ENCODE measurements around the gene PRAF2. TPM values are rescaled to one million over a fixed set of nuclear protein-coding genes. Genes with fewer than 3 reads are reported as not detected.

Gene PRAF2, protein sequence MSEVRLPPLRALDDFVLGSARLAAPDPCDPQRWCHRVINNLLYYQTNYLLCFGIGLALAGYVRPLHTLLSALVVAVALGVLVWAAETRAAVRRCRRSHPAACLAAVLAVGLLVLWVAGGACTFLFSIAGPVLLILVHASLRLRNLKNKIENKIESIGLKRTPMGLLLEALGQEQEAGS
- 10 to 100 TPM; 25.5 to 49.0 (median 38.8) TPM for polyA plus RNA-seq (ENCODE audit: low read depth in 6 of 6)

DNA sequence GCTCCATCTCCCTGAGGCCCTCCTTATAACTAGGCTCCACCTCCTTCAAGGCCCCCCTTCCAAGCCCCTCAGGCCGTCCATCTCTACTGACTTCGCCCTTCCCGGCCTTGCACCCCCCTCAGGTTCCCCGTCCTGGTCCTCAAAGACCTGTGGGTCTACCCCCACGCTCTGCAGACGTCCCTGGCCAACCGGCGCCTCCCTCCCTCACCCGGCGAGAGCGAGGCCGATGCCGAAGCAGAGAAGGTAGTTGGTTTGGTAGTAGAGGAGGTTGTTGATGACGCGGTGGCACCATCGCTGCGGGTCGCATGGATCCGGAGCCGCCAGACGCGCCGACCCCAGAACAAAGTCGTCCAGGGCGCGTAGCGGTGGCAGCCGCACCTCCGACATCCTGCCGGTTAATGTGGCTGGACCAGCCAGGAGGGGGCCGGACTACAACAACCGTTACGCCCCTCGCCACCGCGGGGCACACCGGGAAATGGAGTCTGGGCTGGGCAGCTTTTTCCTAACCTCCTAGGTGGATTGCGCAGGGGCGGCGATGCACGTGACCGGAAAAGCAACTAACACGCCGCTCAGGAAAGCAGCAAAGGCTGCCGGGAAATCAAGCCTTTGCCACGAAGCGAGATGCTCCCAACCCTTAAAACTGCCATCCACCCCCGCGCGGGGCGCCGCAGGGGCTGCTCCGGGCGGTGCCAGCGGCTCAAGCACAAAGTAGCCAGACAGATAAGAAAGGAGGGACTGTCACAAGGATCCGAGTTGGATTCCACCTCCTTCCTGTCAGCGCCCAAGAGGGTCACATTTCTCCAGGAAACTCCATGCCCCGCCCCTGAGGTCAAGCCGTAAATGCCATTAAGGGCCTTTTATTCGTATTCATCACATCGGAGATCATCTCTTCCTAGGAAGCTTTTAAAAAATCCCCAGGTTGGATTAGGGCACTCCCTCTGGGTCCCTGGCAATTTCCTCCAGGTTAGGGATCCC is at the start of gene PRAF2:
Gene PRAF2 (minus strand): TSS at position 402 of the 975 bp plus-strand sequence. CDS start 15 bp downstream, at position 387.
- Mint-ChIP-seq H3K36me3 (no peaks in the 10 kb centered on the region), H3K4me3 (peak within 1 kb of the TSS; percentile 76 to 89 (median 84)), H3K27ac (peak within 1 kb of the TSS in 5 of 6 donors; percentile 76 to 97 (median 77)), H3K27me3 (no peaks in the 10 kb centered on the region), H3K9me3 (peaks cover 0 to 6% (median 0%) of the 10 kb centered on the region in 7 donors), H3K4me1 (peaks cover 21 to 23% (median 22%) of the 10 kb centered on the region in 3 donors)
- DNase-seq (peak; percentile 81), ATAC-seq (ENCODE audit: low read depth in 2 of 2) (peak; percentile 95 to 96)

DNA sequence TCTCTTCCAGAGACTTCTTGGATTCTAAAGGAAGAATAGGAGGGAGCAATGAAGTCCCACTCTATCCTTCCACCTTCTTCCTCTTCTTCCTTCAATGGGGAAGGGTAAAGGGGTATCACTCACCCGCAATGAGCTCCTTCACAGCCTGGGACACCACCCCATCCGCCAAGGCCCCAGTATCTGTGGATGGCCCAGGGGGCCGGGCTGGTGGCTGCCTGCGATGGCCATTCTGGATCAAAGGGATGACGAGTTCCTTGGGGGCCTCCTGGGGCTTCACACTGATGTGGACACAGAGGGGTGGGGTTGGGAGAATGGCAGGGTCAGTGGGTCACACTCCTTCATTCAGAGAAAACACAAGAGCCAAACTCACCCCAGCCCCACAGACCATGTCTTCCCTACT is 48.7 kb upstream of the PRAF2 start:
- H3K27ac Mint-ChIP-seq = peak overlapping the region in 2 of 6 donors; percentile 91 to 96

GRCh38 chrX:49120091-49120490 is 46.3 kb upstream of the PRAF2 start:
- H3K36me3 Mint-ChIP-seq = peaks cover 5 to 17% of the 10 kb centered on the region in 2 donors
- no peaks in the 10 kb centered on the region for H3K27me3 Mint-ChIP-seq
- H3K4me1 Mint-ChIP-seq = peaks cover 16 to 33% (median 24%) of the 10 kb centered on the region in 3 donors
- peak overlapping the region in 2 of 6 donors; percentile 6 to 28 for H3K27ac Mint-ChIP-seq
- H3K4me3 Mint-ChIP-seq = peak overlapping the region in 1 of 8 donors; percentile 66
- DNase-seq = no peak
- ATAC-seq (ENCODE audit: low read depth in 2 of 2) = no peak
- peaks cover 0 to 2% (median 0%) of the 10 kb centered on the region in 7 donors for H3K9me3 Mint-ChIP-seq

More for the DNA sequence above, 48.7 kb upstream of the PRAF2 start:
- Mint-ChIP-seq H3K4me1 (peaks cover 14 to 25% (median 24%) of the 10 kb centered on the region in 3 donors), H3K27me3 (no peaks in the 10 kb centered on the region), H3K9me3 (peaks cover 0 to 2% (median 0%) of the 10 kb centered on the region in 7 donors), H3K4me3 (peak overlapping the region; percentile 92 to 99 (median 96)), H3K36me3 (peaks cover 5 to 8% of the 10 kb centered on the region in 2 donors)
- DNase-seq (no peak), ATAC-seq (ENCODE audit: low read depth in 2 of 2) (no peak)

DNA sequence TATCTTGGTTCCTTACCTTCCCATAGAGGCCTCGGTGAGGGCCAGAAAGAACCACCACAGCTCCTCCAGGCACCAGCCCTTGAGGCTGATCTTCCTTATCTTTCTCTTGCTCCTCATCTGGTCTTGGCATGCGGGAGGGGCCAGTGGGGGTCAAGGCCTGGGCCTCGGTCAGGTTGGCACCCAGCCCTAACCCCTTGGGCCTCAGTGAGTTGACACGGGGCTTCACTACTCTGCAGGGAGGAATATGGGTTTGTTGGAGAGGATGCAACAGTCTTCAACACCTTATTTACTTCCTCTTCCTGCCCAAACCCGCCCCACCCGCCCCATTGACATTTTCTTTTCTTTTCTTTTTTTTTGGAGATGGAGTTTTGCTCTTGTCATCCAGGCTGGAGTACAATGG is 43.8 kb upstream of the PRAF2 start:
- H3K4me3 Mint-ChIP-seq = no peak overlapping the region

DNA sequence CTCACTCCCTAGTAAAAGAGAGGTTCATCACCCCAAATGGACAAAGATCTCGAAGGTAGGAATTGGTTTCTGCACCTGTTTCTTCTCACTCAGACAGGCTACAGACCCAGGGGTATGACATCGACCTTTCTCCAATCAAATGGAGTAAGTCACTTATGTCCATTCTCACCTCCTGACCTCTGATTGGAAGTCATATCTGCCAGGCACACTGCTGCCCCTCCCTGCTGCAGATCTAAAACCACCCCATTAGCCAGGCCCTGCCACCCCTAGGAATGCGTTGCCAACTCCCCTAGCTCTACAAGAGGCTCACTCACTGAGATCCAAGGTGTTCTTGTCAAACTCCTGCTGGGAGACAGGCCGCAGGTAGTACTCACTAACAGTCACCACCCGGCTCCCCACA is 42.9 kb upstream of the PRAF2 start:
- Mint-ChIP-seq H3K27ac (no peak overlapping the region), H3K9me3 (no peaks in the 10 kb centered on the region), H3K4me1 (peaks cover 5 to 21% (median 9%) of the 10 kb centered on the region in 3 donors), H3K4me3 (no peak overlapping the region), H3K27me3 (no peaks in the 10 kb centered on the region), H3K36me3 (peaks cover 9 to 17% of the 10 kb centered on the region in 2 donors)
- ATAC-seq (ENCODE audit: low read depth in 2 of 2) (no peak), DNase-seq (no peak)

More for the DNA sequence above, 43.8 kb upstream of the PRAF2 start:
- Mint-ChIP-seq H3K27ac (peak overlapping the region in 2 of 6 donors; percentile 36 to 84), H3K4me1 (peaks cover 5 to 21% (median 12%) of the 10 kb centered on the region in 3 donors), H3K9me3 (no peaks in the 10 kb centered on the region), H3K36me3 (peaks cover 5 to 17% of the 10 kb centered on the region in 2 donors), H3K27me3 (no peaks in the 10 kb centered on the region)
- DNase-seq (no peak), ATAC-seq (ENCODE audit: low read depth in 2 of 2) (no peak)

- Mint-ChIP-seq H3K27me3 (no peaks in the 10 kb centered on the region), H3K36me3 (peaks cover 9 to 17% of the 10 kb centered on the region in 2 donors), H3K4me1 (peaks cover 5 to 21% (median 9%) of the 10 kb centered on the region in 3 donors), H3K27ac (peak overlapping the region in 2 of 6 donors; percentile 28 to 84), H3K4me3 (peak overlapping the region in 1 of 8 donors; percentile 73), H3K9me3 (no peaks in the 10 kb centered on the region)
- no peak for DNase-seq
- no peak for ATAC-seq (ENCODE audit: low read depth in 2 of 2)
Observed at GRCh38 chrX:49116076-49116475, 42.3 kb upstream of the PRAF2 start.

DNA sequence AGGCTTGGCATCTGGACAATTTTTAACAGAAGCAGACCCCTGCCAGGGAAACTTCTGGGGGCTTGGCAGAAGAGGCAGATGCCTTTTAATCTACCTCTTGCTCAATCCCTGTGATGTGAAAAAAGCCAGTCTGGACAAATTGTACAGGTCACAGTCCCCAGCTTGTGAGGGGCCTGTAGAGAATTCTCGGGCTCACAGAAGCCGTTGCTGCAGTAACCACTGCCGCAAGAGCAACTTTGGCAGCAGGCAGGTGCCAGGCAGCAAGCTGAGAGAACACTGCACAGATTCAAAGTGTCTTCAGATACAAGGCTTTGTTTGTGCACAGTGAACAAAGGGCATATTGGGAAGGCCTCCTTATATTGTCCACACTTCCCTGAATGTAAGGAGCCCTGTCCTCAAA is 38.0 kb upstream of the PRAF2 start:
- Mint-ChIP-seq H3K4me1 (peaks cover 0 to 6% (median 2%) of the 10 kb centered on the region in 3 donors), H3K4me3 (no peak overlapping the region), H3K36me3 (peaks cover 4 to 15% of the 10 kb centered on the region in 2 donors), H3K27ac (no peak overlapping the region), H3K9me3 (no peaks in the 10 kb centered on the region), H3K27me3 (no peaks in the 10 kb centered on the region)
- DNase-seq (no peak), ATAC-seq (ENCODE audit: low read depth in 2 of 2) (no peak)

- ATAC-seq (ENCODE audit: low read depth in 2 of 2) = no peak
- H3K36me3 Mint-ChIP-seq = peaks cover 4 to 8% of the 10 kb centered on the region in 2 donors
- H3K4me1 Mint-ChIP-seq = peaks cover 0 to 3% (median 0%) of the 10 kb centered on the region in 3 donors
- peak overlapping the region in 1 of 6 donors; percentile 20 for H3K27ac Mint-ChIP-seq
- H3K4me3 Mint-ChIP-seq = no peak overlapping the region
- no peak for DNase-seq
- no peaks in the 10 kb centered on the region for H3K27me3 Mint-ChIP-seq
- H3K9me3 Mint-ChIP-seq = no peaks in the 10 kb centered on the region
Observed at GRCh38 chrX:49110417-49110816, 36.6 kb upstream of the PRAF2 start.

DNA sequence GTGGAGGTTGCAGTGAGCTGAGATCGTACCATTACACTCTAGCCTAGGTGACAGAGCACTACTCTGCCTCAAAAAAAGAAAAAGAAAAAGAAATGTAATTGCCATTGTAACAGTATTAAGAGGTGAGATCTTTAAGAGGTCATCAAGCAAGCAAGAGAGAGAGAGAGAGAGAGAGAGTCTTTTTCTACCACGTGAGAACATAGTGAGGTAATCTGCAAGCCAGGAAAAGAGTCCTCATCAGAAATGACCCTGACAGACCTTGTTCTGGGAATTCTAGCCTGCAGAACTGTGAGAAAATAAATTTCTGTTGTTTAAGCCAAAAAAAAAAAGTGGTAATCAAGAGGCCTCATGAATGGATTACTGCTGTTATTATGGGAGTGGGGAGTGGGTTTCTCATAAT is 34.8 kb upstream of the PRAF2 start:
- Mint-ChIP-seq H3K9me3 (no peaks in the 10 kb centered on the region), H3K27ac (no peak overlapping the region), H3K4me3 (no peak overlapping the region), H3K4me1 (peaks cover 0 to 3% (median 0%) of the 10 kb centered on the region in 3 donors), H3K27me3 (no peaks in the 10 kb centered on the region), H3K36me3 (peaks cover 4 to 8% of the 10 kb centered on the region in 2 donors)
- no peak for ATAC-seq (ENCODE audit: low read depth in 2 of 2)
- DNase-seq = no peak

- peaks cover 0 to 8% of the 10 kb centered on the region in 2 donors for H3K36me3 Mint-ChIP-seq
- H3K9me3 Mint-ChIP-seq = no peaks in the 10 kb centered on the region
- H3K27me3 Mint-ChIP-seq = no peaks in the 10 kb centered on the region
- no peak overlapping the region for H3K4me3 Mint-ChIP-seq
- no peak overlapping the region for H3K27ac Mint-ChIP-seq
- no peak for DNase-seq
- peak; percentile 30 to 36 for ATAC-seq (ENCODE audit: low read depth in 2 of 2)
- peaks cover 0 to 4% (median 3%) of the 10 kb centered on the region in 3 donors for H3K4me1 Mint-ChIP-seq
Observed at GRCh38 chrX:49106930-49107329, 33.1 kb upstream of the PRAF2 start.

DNA sequence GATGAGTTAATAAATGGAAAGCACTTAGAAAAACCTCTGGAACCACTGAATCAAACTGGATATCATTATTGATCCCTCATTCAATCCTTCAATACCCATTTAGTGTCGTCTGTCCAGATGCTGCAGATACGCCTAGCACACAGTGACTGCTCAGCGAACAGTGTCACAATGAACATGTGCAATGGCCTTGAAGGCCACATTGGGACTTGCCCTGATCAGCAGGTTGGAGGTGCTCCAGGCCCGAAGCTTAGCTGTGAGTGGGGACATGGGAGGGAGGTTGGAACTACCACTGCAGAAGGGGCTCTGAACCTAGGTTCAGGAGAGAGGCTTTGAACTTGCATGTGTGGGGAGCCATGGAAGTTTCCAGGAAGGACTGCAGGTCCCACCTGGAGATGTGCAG is 32.5 kb upstream of the PRAF2 start:
- Mint-ChIP-seq H3K27ac (peak overlapping the region in 1 of 6 donors; percentile 33), H3K4me1 (peaks cover 0 to 9% (median 9%) of the 10 kb centered on the region in 3 donors), H3K36me3 (peaks cover 0 to 8% of the 10 kb centered on the region in 2 donors), H3K27me3 (no peaks in the 10 kb centered on the region), H3K9me3 (no peaks in the 10 kb centered on the region), H3K4me3 (peak overlapping the region in 1 of 8 donors; percentile 54)
- DNase-seq (no peak), ATAC-seq (ENCODE audit: low read depth in 2 of 2) (no peak)

GRCh38 chrX:49103637-49104036 is 29.8 kb upstream of the PRAF2 start:
- no peaks in the 10 kb centered on the region for H3K27me3 Mint-ChIP-seq
- peaks cover 0 to 21% (median 11%) of the 10 kb centered on the region in 3 donors for H3K4me1 Mint-ChIP-seq
- H3K9me3 Mint-ChIP-seq = no peaks in the 10 kb centered on the region
- no peak overlapping the region for H3K27ac Mint-ChIP-seq
- H3K36me3 Mint-ChIP-seq = no peaks in the 10 kb centered on the region
- ATAC-seq (ENCODE audit: low read depth in 2 of 2) = no peak
- H3K4me3 Mint-ChIP-seq = peak overlapping the region in 1 of 8 donors; percentile 24
- no peak for DNase-seq

DNA sequence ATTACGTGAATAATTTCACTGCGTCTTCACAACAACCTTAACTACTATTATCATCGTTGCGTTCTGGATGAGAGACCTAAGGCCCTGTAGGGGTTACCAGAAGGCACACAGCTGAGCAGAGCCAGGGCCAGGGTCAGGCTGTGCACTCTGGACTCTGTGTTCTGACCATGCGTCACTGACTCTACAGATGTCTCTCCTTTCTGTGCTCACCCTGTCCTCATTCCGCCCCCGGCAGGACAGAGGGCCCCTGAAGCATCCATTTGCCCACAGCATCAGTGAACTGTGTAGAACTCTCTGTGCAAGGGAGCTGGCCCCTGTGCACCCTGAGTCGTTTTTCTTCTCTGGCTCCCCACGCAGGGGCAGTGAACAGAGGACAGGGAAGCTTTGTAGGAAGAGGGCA is 28.4 kb upstream of the PRAF2 start:
- no peaks in the 10 kb centered on the region for H3K9me3 Mint-ChIP-seq
- peaks cover 0 to 21% (median 11%) of the 10 kb centered on the region in 3 donors for H3K4me1 Mint-ChIP-seq
- peak overlapping the region; percentile 79 to 95 (median 92) for H3K4me3 Mint-ChIP-seq
- no peak for ATAC-seq (ENCODE audit: low read depth in 2 of 2)
- H3K36me3 Mint-ChIP-seq = no peaks in the 10 kb centered on the region
- peak overlapping the region in 1 of 6 donors; percentile 86 for H3K27ac Mint-ChIP-seq
- no peak for DNase-seq
- H3K27me3 Mint-ChIP-seq = no peaks in the 10 kb centered on the region

All from naive B cell (primary cell).